Transverse colon (tissue), 3 donors: Measurements from ENCODE around the gene PUS7.

Source experiments
- EP300 ChIP-seq: sonication (generic); formaldehyde crosslinking; IDR thresholded peaks from one replicate; pipeline ENCODE4 v1.6.1; 2017; ENCODE audit warnings: antibody characterized with exemption, low read depth
- TF ChIP-seq, protein P1 (sequence below), 5 experiments: fragments of 200-600 bp in 3 of 5; fragments of 450-650 bp in 2 of 5; sonication (generic) in 3 of 5; IDR thresholded peaks; 1 replicate in 2 of 5; 2 replicates in 3 of 5; pipeline ENCODE4 v1.5.1; 2016 to 2017; ENCODE audit warnings: antibody characterized with exemption in 5 of 5, inconsistent platforms in 3 of 5, mild to moderate bottlenecking in 2 of 5, moderate library complexity in 1 of 5

- TF ChIP-seq, protein P1, sequence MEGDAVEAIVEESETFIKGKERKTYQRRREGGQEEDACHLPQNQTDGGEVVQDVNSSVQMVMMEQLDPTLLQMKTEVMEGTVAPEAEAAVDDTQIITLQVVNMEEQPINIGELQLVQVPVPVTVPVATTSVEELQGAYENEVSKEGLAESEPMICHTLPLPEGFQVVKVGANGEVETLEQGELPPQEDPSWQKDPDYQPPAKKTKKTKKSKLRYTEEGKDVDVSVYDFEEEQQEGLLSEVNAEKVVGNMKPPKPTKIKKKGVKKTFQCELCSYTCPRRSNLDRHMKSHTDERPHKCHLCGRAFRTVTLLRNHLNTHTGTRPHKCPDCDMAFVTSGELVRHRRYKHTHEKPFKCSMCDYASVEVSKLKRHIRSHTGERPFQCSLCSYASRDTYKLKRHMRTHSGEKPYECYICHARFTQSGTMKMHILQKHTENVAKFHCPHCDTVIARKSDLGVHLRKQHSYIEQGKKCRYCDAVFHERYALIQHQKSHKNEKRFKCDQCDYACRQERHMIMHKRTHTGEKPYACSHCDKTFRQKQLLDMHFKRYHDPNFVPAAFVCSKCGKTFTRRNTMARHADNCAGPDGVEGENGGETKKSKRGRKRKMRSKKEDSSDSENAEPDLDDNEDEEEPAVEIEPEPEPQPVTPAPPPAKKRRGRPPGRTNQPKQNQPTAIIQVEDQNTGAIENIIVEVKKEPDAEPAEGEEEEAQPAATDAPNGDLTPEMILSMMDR (IDR thresholded peaks at IDR 0.05), result no peak
- no peak for TF ChIP-seq EP300
These were observed 108.1 kb downstream of the PUS7 start for GRCh38 chr7:105413887-105414437.
